Measurements from ENCODE around the gene PPP1R3E. TPM values are rescaled to one million over a fixed set of nuclear protein-coding genes. Genes with fewer than 3 reads are reported as not detected.

PPP1R3E gene
- total and polyA plus RNA-seq, 2 of the 13 experiments (the other 11 are each of a cell fraction or from before 2014, with no cell fraction given), result 16.5 to 26.5 TPM

GRCh38 chr14:23351681-23352505 lies 49.2 kb upstream of the PPP1R3E start (continued):
- TF ChIP-seq ZNF687 (CRISPR knock-in tag; IDR thresholded peaks at IDR 0.05) (peak; percentile 52), PCBP1 (IDR thresholded peaks at IDR 0.05; ENCODE audit: borderline replicate concordance, low read depth, low read length) (no peak), ZNF841 (CRISPR knock-in tag; IDR thresholded peaks at IDR 0.05; ENCODE audit: borderline replicate concordance) (no peak), RBM39 (IDR thresholded peaks at IDR 0.05; ENCODE audit: low read depth, low read length, poor library complexity, severe bottlenecking) (peak; percentile 25), MTF2 (CRISPR knock-in tag; IDR thresholded peaks at IDR 0.05; ENCODE audit: borderline replicate concordance) (peak; percentile 9; the same call in 1 of the 2 replicates), WIZ (CRISPR knock-in tag; IDR thresholded peaks at IDR 0.05) (0 out of 2 replicates have a peak, but pooled peaks have one; percentile 47), FOXO1 (CRISPR knock-in tag; IDR thresholded peaks at IDR 0.05) (peak; percentile 5; the same call in 1 of the 2 replicates), CERS6 (CRISPR knock-in tag; IDR thresholded peaks at IDR 0.05) (0 out of 2 replicates have a peak, but pooled peaks have one; percentile 16), NFIB (CRISPR knock-in tag; IDR thresholded peaks at IDR 0.05; ENCODE audit: borderline replicate concordance) (0 out of 2 replicates have a peak, but pooled peaks have one; percentile 87), NFE2L2 (IDR thresholded peaks at IDR 0.05; ENCODE audit: low read length) (no peak), ZNF446 (CRISPR knock-in tag; IDR thresholded peaks at IDR 0.05) (0 out of 2 replicates have a peak, but pooled peaks have one; percentile 15), HNRNPLL (IDR thresholded peaks at IDR 0.05; ENCODE audit: low read depth, low read length, poor library complexity, severe bottlenecking) (peak; percentile 21), AGO1 (IDR thresholded peaks at IDR 0.05; ENCODE audit: low read depth, low read length, poor library complexity, severe bottlenecking) (peak; percentile 32)
- TF ChIP-seq, protein P1, sequence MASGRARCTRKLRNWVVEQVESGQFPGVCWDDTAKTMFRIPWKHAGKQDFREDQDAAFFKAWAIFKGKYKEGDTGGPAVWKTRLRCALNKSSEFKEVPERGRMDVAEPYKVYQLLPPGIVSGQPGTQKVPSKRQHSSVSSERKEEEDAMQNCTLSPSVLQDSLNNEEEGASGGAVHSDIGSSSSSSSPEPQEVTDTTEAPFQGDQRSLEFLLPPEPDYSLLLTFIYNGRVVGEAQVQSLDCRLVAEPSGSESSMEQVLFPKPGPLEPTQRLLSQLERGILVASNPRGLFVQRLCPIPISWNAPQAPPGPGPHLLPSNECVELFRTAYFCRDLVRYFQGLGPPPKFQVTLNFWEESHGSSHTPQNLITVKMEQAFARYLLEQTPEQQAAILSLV (CRISPR knock-in tag; IDR thresholded peaks at IDR 0.05; ENCODE audit: borderline replicate concordance), result peak; percentile 29; the same call in 1 of the 2 replicates
- TF ChIP-seq, protein P2, sequence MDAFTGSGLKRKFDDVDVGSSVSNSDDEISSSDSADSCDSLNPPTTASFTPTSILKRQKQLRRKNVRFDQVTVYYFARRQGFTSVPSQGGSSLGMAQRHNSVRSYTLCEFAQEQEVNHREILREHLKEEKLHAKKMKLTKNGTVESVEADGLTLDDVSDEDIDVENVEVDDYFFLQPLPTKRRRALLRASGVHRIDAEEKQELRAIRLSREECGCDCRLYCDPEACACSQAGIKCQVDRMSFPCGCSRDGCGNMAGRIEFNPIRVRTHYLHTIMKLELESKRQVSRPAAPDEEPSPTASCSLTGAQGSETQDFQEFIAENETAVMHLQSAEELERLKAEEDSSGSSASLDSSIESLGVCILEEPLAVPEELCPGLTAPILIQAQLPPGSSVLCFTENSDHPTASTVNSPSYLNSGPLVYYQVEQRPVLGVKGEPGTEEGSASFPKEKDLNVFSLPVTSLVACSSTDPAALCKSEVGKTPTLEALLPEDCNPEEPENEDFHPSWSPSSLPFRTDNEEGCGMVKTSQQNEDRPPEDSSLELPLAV (CRISPR knock-in tag; conservative IDR thresholded peaks at IDR 0.05; ENCODE audit: low read depth), result no peak
- TF ChIP-seq, protein P3, sequence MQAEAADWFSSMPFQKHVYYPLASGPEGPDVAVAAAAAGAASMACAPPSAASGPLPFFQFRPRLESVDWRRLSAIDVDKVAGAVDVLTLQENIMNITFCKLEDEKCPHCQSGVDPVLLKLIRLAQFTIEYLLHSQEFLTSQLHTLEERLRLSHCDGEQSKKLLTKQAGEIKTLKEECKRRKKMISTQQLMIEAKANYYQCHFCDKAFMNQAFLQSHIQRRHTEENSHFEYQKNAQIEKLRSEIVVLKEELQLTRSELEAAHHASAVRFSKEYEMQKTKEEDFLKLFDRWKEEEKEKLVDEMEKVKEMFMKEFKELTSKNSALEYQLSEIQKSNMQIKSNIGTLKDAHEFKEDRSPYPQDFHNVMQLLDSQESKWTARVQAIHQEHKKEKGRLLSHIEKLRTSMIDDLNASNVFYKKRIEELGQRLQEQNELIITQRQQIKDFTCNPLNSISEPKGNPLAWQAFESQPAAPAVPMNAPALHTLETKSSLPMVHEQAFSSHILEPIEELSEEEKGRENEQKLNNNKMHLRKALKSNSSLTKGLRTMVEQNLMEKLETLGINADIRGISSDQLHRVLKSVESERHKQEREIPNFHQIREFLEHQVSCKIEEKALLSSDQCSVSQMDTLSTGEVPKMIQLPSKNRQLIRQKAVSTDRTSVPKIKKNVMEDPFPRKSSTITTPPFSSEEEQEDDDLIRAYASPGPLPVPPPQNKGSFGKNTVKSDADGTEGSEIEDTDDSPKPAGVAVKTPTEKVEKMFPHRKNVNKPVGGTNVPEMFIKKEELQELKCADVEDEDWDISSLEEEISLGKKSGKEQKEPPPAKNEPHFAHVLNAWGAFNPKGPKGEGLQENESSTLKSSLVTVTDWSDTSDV (CRISPR knock-in tag; IDR thresholded peaks at IDR 0.05), result 0 out of 2 replicates have a peak, but pooled peaks have one; percentile 14
